Loucy (cell line): ENCODE results near the gene ATAD3A.
"Not testable (repeated sequence)": the region's sequence is repeated elsewhere in the genome, so short reads cannot be mapped to it uniquely, and the experiment has no call there.

Experiments
- H2AFZ ChIP-seq: fragments of 200-600 bp; sonication (generic); 2 replicates; pipeline ENCODE4 v1.6.0; 2016; ENCODE audit warnings: antibody characterized with exemption, mild to moderate bottlenecking, low read length, moderate library complexity
- H3F3A ChIP-seq: fragments of 200-600 bp; 2 replicates; pipeline ENCODE4 v1.6.0; 2016; ENCODE audit warnings: antibody characterized with exemption, low read depth, mild to moderate bottlenecking
- H3K27me3 ChIP-seq: fragments of 200-600 bp; sonication (generic); 2 replicates; pipeline ENCODE4 v1.6.1; 2014; ENCODE audit warnings: low read length, mild to moderate bottlenecking; ENCODE audit not compliant: insufficient read depth, poor library complexity, severe bottlenecking
- H3K36me3 ChIP-seq: fragments of 200-600 bp; sonication (generic); 2 replicates; pipeline ENCODE4 v1.6.1; 2016; ENCODE audit warnings: low read length; ENCODE audit not compliant: insufficient read depth
- H3K4me1 ChIP-seq: fragments of 200-600 bp; sonication (generic); 2 replicates; pipeline ENCODE4 v1.5.1; 2014; ENCODE audit warnings: low read length, mild to moderate bottlenecking; ENCODE audit not compliant: insufficient read depth, poor library complexity, severe bottlenecking
- H3K4me2 ChIP-seq: fragments of 200-600 bp; sonication (generic); 2 replicates; pipeline ENCODE4 v1.6.0; 2014; ENCODE audit warnings: antibody characterized with exemption, low read length, low read depth, mild to moderate bottlenecking; ENCODE audit not compliant: poor library complexity, severe bottlenecking
- H3K4me3 ChIP-seq: fragments of 200-600 bp; sonication (generic); 2 replicates; pipeline ENCODE4 v1.5.1; 2014; ENCODE audit warnings: low read length, mild to moderate bottlenecking, mixed read lengths; ENCODE audit not compliant: poor library complexity, severe bottlenecking
- H3K79me2 ChIP-seq: fragments of 200-600 bp; sonication (generic); 2 replicates; pipeline ENCODE4 v1.6.1; 2014; ENCODE audit warnings: low read length; ENCODE audit not compliant: insufficient read depth
- H3K9ac ChIP-seq: fragments of 200-600 bp; sonication (generic); 2 replicates; pipeline ENCODE4 v1.6.0; 2014; ENCODE audit warnings: mild to moderate bottlenecking, low read depth, low read length, moderate library complexity; ENCODE audit not compliant: poor library complexity, severe bottlenecking
- H3K9me2 ChIP-seq: fragments of 200-600 bp; sonication (generic); replicated peaks from 2 replicates; pipeline ENCODE4 v1.6.1; 2016; ENCODE audit warnings: low read depth, low read length, mixed read lengths
- H3K9me3 ChIP-seq: fragments of 200-600 bp; sonication (generic); 2 replicates; pipeline ENCODE4 v1.6.1; 2014; ENCODE audit warnings: mild to moderate bottlenecking, antibody characterized with exemption, low read length, low read depth; ENCODE audit not compliant: insufficient read depth
- H4K20me1 ChIP-seq: fragments of 200-600 bp; sonication (generic); 2 replicates; pipeline ENCODE4 v1.6.0; 2014; ENCODE audit warnings: antibody characterized with exemption, low read length, mild to moderate bottlenecking; ENCODE audit not compliant: insufficient read depth, poor library complexity, severe bottlenecking
- EZH2phosphoT487 ChIP-seq: fragments of 200-600 bp; IDR thresholded peaks from 2 replicates; pipeline ENCODE4 v1.6.1; 2018; ENCODE audit warnings: antibody characterized with exemption, mild to moderate bottlenecking, moderate library complexity, borderline replicate concordance
- TF ChIP-seq, protein P1 (sequence below): fragments of 200-600 bp; sonication (generic); conservative IDR thresholded peaks from 2 replicates; pipeline ENCODE4 v1.5.1; 2014; ENCODE audit warnings: mild to moderate bottlenecking, antibody characterized with exemption, low read length

The ATAD3A gene

DNA sequence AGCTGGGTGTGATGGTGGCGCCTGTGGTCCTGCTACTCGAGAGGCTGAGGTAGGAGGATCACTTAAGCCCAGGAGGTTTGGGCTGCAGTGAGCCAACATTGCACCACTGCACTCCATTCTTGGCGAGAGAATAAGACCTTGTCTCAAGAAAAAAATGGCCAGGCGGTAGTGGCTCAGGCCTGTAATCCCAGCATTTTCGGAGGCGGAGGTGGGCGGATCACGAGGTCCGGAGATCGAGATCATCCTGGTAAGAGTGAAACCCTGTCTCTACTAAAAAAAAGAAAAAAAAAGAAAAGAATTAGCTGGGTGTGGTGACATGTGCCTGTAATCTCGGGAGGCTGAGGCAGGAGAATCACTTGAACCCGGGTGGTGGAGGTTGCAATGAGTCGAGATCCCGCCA lies 29.1 kb upstream of the ATAD3A start:
- peaks cover 26% of the 10 kb centered on the region; the same call in 1 of the 2 replicates for H3K36me3 ChIP-seq
- no peak overlapping the region for H3K4me2 ChIP-seq
- no peak overlapping the region for H2AFZ ChIP-seq
- no peaks in the 10 kb centered on the region for H3K4me1 ChIP-seq
- H3K4me3 ChIP-seq = no peak overlapping the region
- TF ChIP-seq, protein P1, sequence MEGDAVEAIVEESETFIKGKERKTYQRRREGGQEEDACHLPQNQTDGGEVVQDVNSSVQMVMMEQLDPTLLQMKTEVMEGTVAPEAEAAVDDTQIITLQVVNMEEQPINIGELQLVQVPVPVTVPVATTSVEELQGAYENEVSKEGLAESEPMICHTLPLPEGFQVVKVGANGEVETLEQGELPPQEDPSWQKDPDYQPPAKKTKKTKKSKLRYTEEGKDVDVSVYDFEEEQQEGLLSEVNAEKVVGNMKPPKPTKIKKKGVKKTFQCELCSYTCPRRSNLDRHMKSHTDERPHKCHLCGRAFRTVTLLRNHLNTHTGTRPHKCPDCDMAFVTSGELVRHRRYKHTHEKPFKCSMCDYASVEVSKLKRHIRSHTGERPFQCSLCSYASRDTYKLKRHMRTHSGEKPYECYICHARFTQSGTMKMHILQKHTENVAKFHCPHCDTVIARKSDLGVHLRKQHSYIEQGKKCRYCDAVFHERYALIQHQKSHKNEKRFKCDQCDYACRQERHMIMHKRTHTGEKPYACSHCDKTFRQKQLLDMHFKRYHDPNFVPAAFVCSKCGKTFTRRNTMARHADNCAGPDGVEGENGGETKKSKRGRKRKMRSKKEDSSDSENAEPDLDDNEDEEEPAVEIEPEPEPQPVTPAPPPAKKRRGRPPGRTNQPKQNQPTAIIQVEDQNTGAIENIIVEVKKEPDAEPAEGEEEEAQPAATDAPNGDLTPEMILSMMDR = no peak
- no peak for TF ChIP-seq EZH2phosphoT487
- no peak overlapping the region for H3K9ac ChIP-seq
- no peaks in the 10 kb centered on the region for H3K9me3 ChIP-seq
- no peaks in the 10 kb centered on the region for H3F3A ChIP-seq
- no peaks in the 10 kb centered on the region for H3K9me2 ChIP-seq
- H4K20me1 ChIP-seq = no peaks in the 10 kb centered on the region
- no peaks in the 10 kb centered on the region for H3K27me3 ChIP-seq
- H3K79me2 ChIP-seq = no peaks in the 10 kb centered on the region

DNA sequence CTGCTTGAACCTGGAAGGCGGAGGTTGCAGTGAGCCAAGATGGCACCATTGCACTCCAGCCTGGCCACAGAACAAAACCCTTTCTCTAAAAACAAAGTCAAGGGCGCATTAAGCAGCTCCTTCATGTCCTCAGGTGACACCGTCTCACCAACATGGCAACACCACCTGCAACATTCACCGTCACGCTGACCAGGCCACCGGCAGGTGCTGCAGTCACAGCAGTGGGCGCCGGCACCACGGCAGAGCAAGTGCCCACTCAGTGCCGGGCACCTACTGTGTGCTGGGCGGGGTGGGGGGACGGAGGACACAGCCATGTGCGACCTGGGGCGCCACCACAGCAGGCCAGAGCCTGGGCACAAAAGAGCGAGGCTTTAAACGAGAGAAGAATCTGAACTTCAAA lies 28.2 kb upstream of the ATAD3A start:
- no peaks in the 10 kb centered on the region for H3F3A ChIP-seq
- peaks cover 26% of the 10 kb centered on the region; the same call in 1 of the 2 replicates for H3K36me3 ChIP-seq
- no peaks in the 10 kb centered on the region for H3K9me3 ChIP-seq
- no peaks in the 10 kb centered on the region for H3K27me3 ChIP-seq
- H3K4me1 ChIP-seq = no peaks in the 10 kb centered on the region
- no peaks in the 10 kb centered on the region for H4K20me1 ChIP-seq
- H3K79me2 ChIP-seq = no peaks in the 10 kb centered on the region
- H3K4me2 ChIP-seq = no peak overlapping the region
- no peak overlapping the region for H2AFZ ChIP-seq
- no peak overlapping the region for H3K9ac ChIP-seq
- H3K4me3 ChIP-seq = no peak overlapping the region
- TF ChIP-seq EZH2phosphoT487 = no peak
- TF ChIP-seq, protein P1 = no peak
- H3K9me2 ChIP-seq = no peaks in the 10 kb centered on the region

DNA sequence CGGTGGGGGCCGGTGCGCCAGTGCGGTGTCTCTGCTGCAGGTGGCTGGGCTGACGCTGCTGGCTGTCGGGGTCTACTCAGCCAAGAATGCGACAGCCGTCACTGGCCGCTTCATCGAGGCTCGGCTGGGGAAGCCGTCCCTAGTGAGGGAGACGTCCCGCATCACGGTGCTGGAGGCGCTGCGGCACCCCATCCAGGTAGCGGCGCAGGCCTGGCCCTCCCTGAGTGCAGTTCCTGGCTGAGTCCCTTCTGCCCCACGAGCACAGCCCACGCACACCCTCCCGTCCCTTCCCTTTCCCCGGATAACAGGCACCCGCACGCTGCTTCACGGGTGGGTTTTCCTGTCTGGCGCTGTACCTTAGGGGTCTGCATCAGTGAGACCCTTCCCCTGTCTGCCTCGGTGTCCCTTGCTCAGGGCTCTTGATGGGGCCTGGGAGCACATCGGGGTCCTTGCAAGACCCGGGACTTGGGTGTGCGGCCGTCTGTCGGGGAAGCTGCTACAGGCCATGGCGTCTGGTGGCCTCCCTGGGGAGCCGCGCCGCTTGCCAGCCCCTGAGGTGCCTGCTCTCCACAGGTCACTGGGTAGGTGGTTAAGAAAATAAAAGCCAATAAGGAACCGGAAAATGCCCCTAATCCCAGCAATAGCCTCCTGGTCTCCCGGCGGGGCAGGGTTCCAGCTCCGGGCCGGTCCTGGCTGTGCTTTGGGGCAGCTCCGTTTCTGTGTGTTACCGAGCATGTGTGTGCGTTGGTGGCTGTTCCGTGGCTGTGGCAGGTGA lies 26.8 kb upstream of the ATAD3A start:
- not testable (repeated sequence) for H3K9me2 ChIP-seq, H3K4me1 ChIP-seq, H4K20me1 ChIP-seq, H3K9ac ChIP-seq, H3K79me2 ChIP-seq, H3K4me2 ChIP-seq, H3K27me3 ChIP-seq, H2AFZ ChIP-seq, H3K4me3 ChIP-seq, H3K9me3 ChIP-seq, H3F3A ChIP-seq
- peaks cover 15% of the 10 kb centered on the region; the same call in 1 of the 2 replicates for H3K36me3 ChIP-seq

DNA sequence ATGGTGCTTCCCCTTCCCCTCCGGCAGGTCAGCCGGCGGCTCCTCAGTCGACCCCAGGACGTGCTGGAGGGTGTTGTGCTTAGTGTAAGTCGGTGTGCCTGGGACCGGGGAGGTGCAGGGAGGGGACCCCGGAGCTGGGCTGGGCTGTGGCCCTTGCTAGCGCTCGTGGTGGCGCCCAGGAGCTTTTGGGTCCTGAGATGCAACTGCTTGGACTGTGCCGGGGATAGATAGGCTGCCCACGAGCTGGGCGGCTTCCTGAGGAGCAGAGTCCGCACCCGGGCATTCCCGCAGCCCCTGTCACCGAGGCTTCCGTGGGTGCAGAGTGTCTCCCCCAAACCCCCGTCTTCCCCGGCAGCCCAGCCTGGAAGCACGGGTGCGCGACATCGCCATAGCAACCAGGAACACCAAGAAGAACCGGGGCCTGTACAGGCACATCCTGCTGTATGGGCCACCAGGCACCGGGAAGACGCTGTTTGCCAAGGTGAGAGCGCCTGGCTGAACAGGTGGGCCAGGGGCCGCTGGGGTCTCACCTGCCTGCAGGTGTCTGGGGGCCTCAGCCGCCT lies 26.1 kb upstream of the ATAD3A start:
- not testable (repeated sequence) for H3F3A ChIP-seq, H3K4me3 ChIP-seq, H4K20me1 ChIP-seq, H3K79me2 ChIP-seq, H3K9me2 ChIP-seq, H3K4me1 ChIP-seq, H3K9me3 ChIP-seq, H3K4me2 ChIP-seq, H3K9ac ChIP-seq, H3K27me3 ChIP-seq, H2AFZ ChIP-seq
- H3K36me3 ChIP-seq = peaks cover 18% of the 10 kb centered on the region; the same call in 1 of the 2 replicates
